GM12878 (cell line): ENCODE results near the gene EMID1. TPM values are rescaled to one million over a fixed set of nuclear protein-coding genes. Genes with fewer than 3 reads are reported as not detected.

Experiments
- ATAC-seq: fragments of 200-7000 bp; cut with Tn5 transposase; 3 replicates; pipeline ENCODE4 v1.9.1; 2020; ENCODE audit warnings: mild to moderate bottlenecking, moderate library complexity
- BruUV-seq: library from RNA; stranded (reverse); fragments of 400-500 nt; replicated peaks from 2 replicates; lab custom pipeline; 2021; lab: Mats Ljungman, UMichigan
- CTCF ChIA-PET: fragments of 300-600 bp; sonication (Branson Sonifier 250); formaldehyde crosslinking; extraction: SDS; loops from one replicate; lab custom pipeline; 2021; ENCODE audit warnings: inconsistent platforms; lab: Yijun Ruan, JAX
- POLR2A ChIA-PET: fragments of 350-600 bp; formaldehyde crosslinking; extraction: SDS; loops from one replicate; lab custom pipeline; 2021; ENCODE audit warnings: inconsistent platforms; lab: Charles Lee
- RAD21 ChIA-PET: fragments of 300-600 bp; sonication (Branson Sonifier 250); formaldehyde crosslinking; loops from one replicate; lab custom pipeline; 2023; ENCODE audit warnings: antibody characterized with exemption; ENCODE audit not compliant: unreplicated experiment; lab: Charles Lee
- SMC1A ChIA-PET: fragments of 300-600 bp; sonication (Branson Sonifier 250); formaldehyde crosslinking; loops from one replicate; lab custom pipeline; 2023; ENCODE audit not compliant: unreplicated experiment, uncharacterized antibody; lab: Charles Lee
- DNase-seq: peaks from one replicate; pipeline ENCODE4 v3.0.0-alpha.2; 2011; ENCODE audit warnings: low read depth, low spot score
- FAIRE-seq: peaks from 3 replicates; lab custom pipeline; 2011; peaks lifted over from hg19 to GRCh38; lab: Jason Lieb, UNC
- H2AFZ ChIP-seq: 2 replicates; pipeline ENCODE4 v1.6.0; 2011; ENCODE audit warnings: low read depth, low read length, control low read depth; ENCODE audit not compliant: control insufficient read depth
- H3K27ac ChIP-seq: 2 replicates; pipeline ENCODE4 v1.5.1; 2011; ENCODE audit warnings: control low read depth; ENCODE audit not compliant: control insufficient read depth, insufficient read depth
- H3K27me3 ChIP-seq, 2 experiments: replicated peaks in 1 of 2; 2 replicates each; pipeline versions ENCODE4 v1.6.0 to v1.6.1; 2011; ENCODE audit warnings: low read length in 1 of 2; ENCODE audit not compliant: control insufficient read depth in 2 of 2, insufficient read depth in 2 of 2
- H3K36me3 ChIP-seq, 2 experiments: 2 replicates each; pipeline ENCODE4 v1.5.1; 2011; ENCODE audit warnings: low read length in 1 of 2; ENCODE audit not compliant: control insufficient read depth in 2 of 2, insufficient read depth in 2 of 2
- H3K4me1 ChIP-seq: 2 replicates; pipeline ENCODE4 v1.6.1; 2011; ENCODE audit warnings: mild to moderate bottlenecking, low read length, moderate library complexity, mixed read lengths; ENCODE audit not compliant: control insufficient read depth, insufficient read depth
- H3K4me2 ChIP-seq: 2 replicates; pipeline ENCODE4 v1.6.0; 2011; ENCODE audit warnings: control low read depth; ENCODE audit not compliant: control insufficient read depth, insufficient read depth
- H3K4me3 ChIP-seq: fragments of 200-600 bp; sonication (generic); 2 replicates; pipeline ENCODE4 v1.5.1; 2016
- H3K79me2 ChIP-seq: 2 replicates; pipeline ENCODE4 v1.6.0; 2011; ENCODE audit warnings: low read length; ENCODE audit not compliant: control insufficient read depth, insufficient read depth
- H3K9ac ChIP-seq: 2 replicates; pipeline ENCODE4 v1.8.0; 2011; ENCODE audit warnings: low read length, control low read depth, mixed read lengths; ENCODE audit not compliant: control insufficient read depth, insufficient read depth
- H3K9me3 ChIP-seq: replicated peaks from 3 replicates; pipeline ENCODE4 v1.5.1; 2011; ENCODE audit warnings: mild to moderate bottlenecking, low read length; ENCODE audit not compliant: control insufficient read depth, insufficient read depth
- H4K20me1 ChIP-seq: 2 replicates; pipeline ENCODE4 v1.6.0; 2011; ENCODE audit not compliant: control insufficient read depth, insufficient read depth
- BCLAF1 ChIP-seq: fragments of 450-650 bp; IDR thresholded peaks from 2 replicates; pipeline ENCODE4 v1.6.1; 2017; ENCODE audit warnings: antibody characterized with exemption, mild to moderate bottlenecking, moderate library complexity
- CBX5 ChIP-seq: sonication (generic); IDR thresholded peaks from 2 replicates; pipeline ENCODE4 v1.6.1; 2016; ENCODE audit warnings: low read depth, moderate library complexity, mild to moderate bottlenecking, inconsistent platforms
- CEBPZ ChIP-seq: fragments of 150-350 bp; IDR thresholded peaks from 2 replicates; pipeline ENCODE4 v1.6.1; 2016; ENCODE audit warnings: low read depth, low read length
- HDAC6 ChIP-seq: fragments of 200-600 bp; sonication (generic); IDR thresholded peaks from one replicate; pipeline ENCODE4 v1.8.0; 2017; ENCODE audit warnings: antibody characterized with exemption; ENCODE audit not compliant: unreplicated experiment
- JUNB ChIP-seq: IDR thresholded peaks from 2 replicates; pipeline ENCODE4 v1.6.1; 2016; ENCODE audit warnings: antibody characterized with exemption, mild to moderate bottlenecking
- RCOR1 ChIP-seq: conservative IDR thresholded peaks from 2 replicates; pipeline ENCODE4 v1.6.1; 2012; ENCODE audit warnings: low read depth, low read length, improper control_type of control experiment
- SMC3 ChIP-seq: IDR thresholded peaks from 2 replicates; pipeline ENCODE4 v1.6.1; 2011; ENCODE audit warnings: low read length, improper control_type of control experiment, borderline replicate concordance
- SRF ChIP-seq, 2 experiments: IDR thresholded peaks; 2 replicates each; pipeline ENCODE4 v1.6.1; 2011; ENCODE audit warnings: low read depth in 2 of 2, low read length in 2 of 2, mild to moderate bottlenecking in 1 of 2, moderate library complexity in 1 of 2
- SUPT20H ChIP-seq: IDR thresholded peaks from 2 replicates; pipeline ENCODE4 v1.6.1; 2011; ENCODE audit warnings: low read depth, mild to moderate bottlenecking, low read length, moderate library complexity, borderline replicate concordance; ENCODE audit not compliant: control insufficient read depth
- USF2 ChIP-seq: IDR thresholded peaks from 2 replicates; pipeline ENCODE4 v1.6.1; 2011; ENCODE audit warnings: low read depth, low read length, improper control_type of control experiment, borderline replicate concordance
- WGBS: methylation state at CpG from one replicate; pipeline ENCODE4 v1.1.6; 2016; ENCODE audit warnings: low lambda C conversion rate; ENCODE audit not compliant: insufficient replicate concordance, insufficient coverage; ENCODE audit errors: missing lambda C conversion rate; 5-methylcytosine and 5-hydroxymethylcytosine counted together
- in situ Hi-C: fragments of 300-500 bp; cut with MboI; formaldehyde crosslinking; loops from 9 replicates; pipeline ENCODE4 v1.14.3; 2018; ENCODE audit warnings: mixed read lengths
- intact Hi-C: fragments of 100-400 bp; cut with micrococcal nuclease; formaldehyde crosslinking; loops from one replicate; pipeline ENCODE4 v1.14.2; 2022; ENCODE audit not compliant: unreplicated experiment
- polyA plus RNA-seq, 11 experiments: library from polyadenylated mRNA; depleted of rRNA in 4 of 11; unstranded in 6 of 11; stranded (reverse) in 5 of 11; fragments of >200 nt; fragmentation: Nextera tagmentation in 4 of 11; fragmentation: Illumina TruSeq in 1 of 11; extraction: Ambion mirVana in 4 of 11; extraction: Trizol in 1 of 11; gene quantifications; 1 replicate in 1 of 11; 2 replicates in 10 of 11; pipeline versions ENCODE4 v1.2.1 to v1.2.3, GENCODE V29; 2011 to 2016; ENCODE audit warnings: inconsistent platforms in 2 of 11, missing spikeins in 2 of 11, low read depth in 1 of 11
- total RNA-seq, 4 experiments: library from RNA; depleted of rRNA in 3 of 4; stranded (reverse); fragments of >200 nt in 3 of 4; fragmentation: Illumina TruSeq in 1 of 4; extraction: Trizol in 1 of 4; gene quantifications; 2 replicates each; pipeline versions ENCODE4 v1.2.1 to v1.2.3, GENCODE V29; 2013 to 2021
- TF ChIP-seq, protein P1 (sequence below): fragments of 450-650 bp; IDR thresholded peaks from 2 replicates; pipeline ENCODE4 v1.6.1; 2016; ENCODE audit warnings: mild to moderate bottlenecking

The EMID1 gene
- total and polyA plus RNA-seq, 10 of the 15 experiments (the other 5 are each of a cell fraction or from before 2014, with no cell fraction given), result 1.2 to 60.3 (median 12.0) TPM

GRCh38 chr22:29216011-29216872 lies 10.5 kb downstream of the EMID1 start:
- Histone ChIP-seq H3K36me3 (peaks cover 0 to 9% of the 10 kb centered on the region in 2 experiments; a peak in 2 of 4 replicates), H3K79me2 (no peaks in the 10 kb centered on the region; the same call in 1 of the 2 replicates)
- POLR2A ChIA-PET, result interaction anchor here (0.7 to 1.5 kb wide), 3 partner anchors 9 to 40 kb away, joined by 3 to 7 read pairs (median 3); no protein-coding TSS in a partner anchor
- TF ChIP-seq USF2 (no peak), SUPT20H (no peak), SRF (IDR thresholded peaks at IDR 0.05; ENCODE audit: low read depth in 2 of 2, low read length in 2 of 2) (no peak), JUNB (no peak), RCOR1 (no peak), BCLAF1 (no peak), CEBPZ (no peak), HDAC6 (no peak), CBX5 (no peak), SMC3 (no peak)
- TF ChIP-seq, protein P1, sequence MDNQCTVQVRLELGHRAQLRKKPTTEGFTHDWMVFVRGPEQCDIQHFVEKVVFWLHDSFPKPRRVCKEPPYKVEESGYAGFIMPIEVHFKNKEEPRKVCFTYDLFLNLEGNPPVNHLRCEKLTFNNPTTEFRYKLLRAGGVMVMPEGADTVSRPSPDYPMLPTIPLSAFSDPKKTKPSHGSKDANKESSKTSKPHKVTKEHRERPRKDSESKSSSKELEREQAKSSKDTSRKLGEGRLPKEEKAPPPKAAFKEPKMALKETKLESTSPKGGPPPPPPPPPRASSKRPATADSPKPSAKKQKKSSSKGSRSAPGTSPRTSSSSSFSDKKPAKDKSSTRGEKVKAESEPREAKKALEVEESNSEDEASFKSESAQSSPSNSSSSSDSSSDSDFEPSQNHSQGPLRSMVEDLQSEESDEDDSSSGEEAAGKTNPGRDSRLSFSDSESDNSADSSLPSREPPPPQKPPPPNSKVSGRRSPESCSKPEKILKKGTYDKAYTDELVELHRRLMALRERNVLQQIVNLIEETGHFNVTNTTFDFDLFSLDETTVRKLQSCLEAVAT, result no peak
- TF ChIP-seq, all 136 proteins: peak for 0
- Histone ChIP-seq H3K4me2 (no peak overlapping the region), H3K9me3 (no peaks in the 10 kb centered on the region), H4K20me1 (no peaks in the 10 kb centered on the region), H3K4me3 (no peak overlapping the region), H3K4me1 (peaks cover 10% of the 10 kb centered on the region), H3K9ac (no peak overlapping the region), H3K27ac (no peak overlapping the region), H3K27me3 (no peaks in the 10 kb centered on the region), H2AFZ (no peak overlapping the region)
- FAIRE-seq, result no peak
- BruUV-seq, result no TSS peak
- no peak for DNase-seq
- in situ Hi-C loops, result no loop called here
- CTCF ChIA-PET, result interaction anchor here (1.0 to 1.5 kb wide), 4 partner anchors 12 to 14 kb away, joined by 3 read pairs; no protein-coding TSS in a partner anchor
- WGBS, result 49% methylated on average over 12 of the region's 14 CpGs
- intact Hi-C loops, result no loop called here
- peak; percentile 14 for ATAC-seq
- RAD21 ChIA-PET, result interaction anchor here (1.7 to 2.3 kb wide), 2 partner anchors 10 to 14 kb away, joined by 6 to 7 read pairs; partner anchors contain the start of gene EMID1
- SMC1A ChIA-PET, result interaction anchor here (1.7 to 2.5 kb wide), 3 partner anchors 10 to 29 kb away, joined by 3 to 8 read pairs (median 7); partner anchors contain the start of gene EMID1
